CD14-positive monocyte (primary cell): ENCODE results near the gene CIITA. TPM values are rescaled to one million over a fixed set of nuclear protein-coding genes. Genes with fewer than 3 reads are reported as not detected.

Experiments used
- DNase-seq, 3 donors: peaks; one replicate each; pipeline ENCODE4 v3.0.0-alpha.2; 2011 to 2022
- H2AFZ ChIP-seq: 2 replicates; pipeline ENCODE4 v1.6.0; 2012; ENCODE audit warnings: mild to moderate bottlenecking, low read depth, low read length, inconsistent platforms; ENCODE audit not compliant: insufficient read depth, poor library complexity, severe bottlenecking
- H3K27ac ChIP-seq, 2 donors: 1 replicate in 1 of 2; 2 replicates in 1 of 2; pipeline ENCODE4 v1.5.1; 2012 to 2013; ENCODE audit warnings: low read length in 2 of 2, control low read depth in 1 of 2, inconsistent platforms in 1 of 2, low read depth in 1 of 2, mild to moderate bottlenecking in 1 of 2
- H3K27me3 ChIP-seq, 2 donors: one replicate each; pipeline versions ENCODE4 v1.6.0 to v1.6.1; 2011 to 2013; ENCODE audit warnings: low read length in 2 of 2; ENCODE audit not compliant: control insufficient read depth in 2 of 2, insufficient read depth in 2 of 2
- H3K36me3 ChIP-seq, 2 donors: replicated peaks in 1 of 2; 1 replicate in 1 of 2; 2 replicates in 1 of 2; pipeline versions ENCODE4 v1.5.1 to v1.6.1; 2012 to 2013; ENCODE audit warnings: low read length in 2 of 2, control low read depth in 1 of 2, inconsistent platforms in 1 of 2, mild to moderate bottlenecking in 1 of 2; ENCODE audit not compliant: insufficient read depth in 2 of 2, control insufficient read depth in 1 of 2
- H3K4me1 ChIP-seq, 2 donors: 1 replicate in 1 of 2; 2 replicates in 1 of 2; pipeline versions ENCODE4 v1.5.1 to v1.6.1; 2012 to 2013; ENCODE audit warnings: low read length in 2 of 2, control low read depth in 1 of 2, inconsistent platforms in 1 of 2, mild to moderate bottlenecking in 1 of 2, moderate library complexity in 1 of 2; ENCODE audit not compliant: insufficient read depth in 2 of 2, control insufficient read depth in 1 of 2
- H3K4me2 ChIP-seq: replicated peaks from 2 replicates; pipeline ENCODE3; 2012; ENCODE audit warnings: low read length, moderate library complexity, mild to moderate bottlenecking; ENCODE audit not compliant: poor library complexity, severe bottlenecking; ENCODE audit errors: extremely low read depth
- H3K4me3 ChIP-seq, 3 experiments: fragments of 200-600 bp in 1 of 3; sonication (generic) in 1 of 3; replicated peaks in 1 of 3; 1 replicate in 2 of 3; 2 replicates in 1 of 3; pipeline ENCODE4 v1.5.1; 2011 to 2013; ENCODE audit warnings: low read length in 3 of 3, mild to moderate bottlenecking in 3 of 3, control low read depth in 2 of 3, low read depth in 2 of 3, inconsistent platforms in 1 of 3, moderate library complexity in 1 of 3
- H3K79me2 ChIP-seq: 2 replicates; pipeline ENCODE4 v1.6.0; 2012; ENCODE audit warnings: mild to moderate bottlenecking, control low read depth, inconsistent platforms, low read length, moderate library complexity; ENCODE audit not compliant: insufficient read depth
- H3K9ac ChIP-seq: 2 replicates; pipeline ENCODE4 v1.6.0; 2017; ENCODE audit warnings: low read length, mild to moderate bottlenecking; ENCODE audit not compliant: insufficient read depth, poor library complexity, severe bottlenecking
- H3K9me3 ChIP-seq, 2 donors: replicated peaks in 1 of 2; 1 replicate in 1 of 2; 2 replicates in 1 of 2; pipeline versions ENCODE4 v1.5.1 to v1.6.1; 2012 to 2013; ENCODE audit warnings: low read length in 2 of 2, control low read depth in 1 of 2; ENCODE audit not compliant: control insufficient read depth in 1 of 2, insufficient read depth in 1 of 2
- H4K20me1 ChIP-seq: 2 replicates; pipeline ENCODE4 v1.6.0; 2012; ENCODE audit warnings: mild to moderate bottlenecking, low read length, control low read depth, moderate library complexity; ENCODE audit not compliant: insufficient read depth
- H3K27ac Mint-ChIP-seq, 7 donors: one replicate each; pipeline ENCODE4 v1.8.0; 2020; ENCODE audit warnings: mild to moderate bottlenecking in 7 of 7, mixed read lengths in 7 of 7, moderate library complexity in 6 of 7, inconsistent platforms in 2 of 7
- H3K27me3 Mint-ChIP-seq, 3 donors: one replicate each; pipeline ENCODE4 v1.8.0; 2021 to 2022; ENCODE audit warnings: low read depth in 3 of 3, mild to moderate bottlenecking in 3 of 3, mixed read lengths in 3 of 3, moderate library complexity in 3 of 3, inconsistent platforms in 1 of 3
- H3K36me3 Mint-ChIP-seq, 2 donors: one replicate each; pipeline ENCODE4 v1.8.0; 2020; ENCODE audit warnings: mixed read lengths in 2 of 2, inconsistent platforms in 1 of 2, mild to moderate bottlenecking in 1 of 2
- H3K4me1 Mint-ChIP-seq: one replicate; pipeline ENCODE4 v1.8.0; 2020; ENCODE audit warnings: mild to moderate bottlenecking, mixed read lengths
- H3K4me3 Mint-ChIP-seq, 2 donors: one replicate each; pipeline ENCODE4 v1.8.0; 2020; ENCODE audit warnings: mild to moderate bottlenecking in 2 of 2, mixed read lengths in 2 of 2, moderate library complexity in 1 of 2
- H3K9me3 Mint-ChIP-seq, 7 donors: one replicate each; pipeline ENCODE4 v1.8.0; 2020 to 2022; ENCODE audit warnings: mixed read lengths in 7 of 7, mild to moderate bottlenecking in 6 of 7, moderate library complexity in 6 of 7, inconsistent platforms in 2 of 7
- CTCF ChIP-seq: fragments of 200-600 bp; IDR thresholded peaks from one replicate; pipeline ENCODE4 v1.8.0; 2022; ENCODE audit warnings: antibody characterized with exemption, mild to moderate bottlenecking
- WGBS: methylation state at CpG from one replicate; pipeline ENCODE4 v1.1.5; 2013; ENCODE audit warnings: missing lambda C conversion rate; ENCODE audit not compliant: insufficient coverage; 5-methylcytosine and 5-hydroxymethylcytosine counted together
- intact Hi-C, 2 donors: fragments of 100-400 bp; cut with micrococcal nuclease; formaldehyde crosslinking; loops; one replicate each; pipeline versions ENCODE4 v1.15.0 to v1.15.1; 2023
- polyA plus RNA-seq, 3 donors: library from polyadenylated mRNA; depleted of rRNA in 1 of 3; unstranded in 2 of 3; stranded (reverse) in 1 of 3; fragments of 300-500 nt in 2 of 3; fragments of >200 nt in 1 of 3; fragmentation: Illumina TruSeq in 2 of 3; gene quantifications; 1 replicate in 2 of 3; 2 replicates in 1 of 3; pipeline ENCODE4 v1.2.3, GENCODE V29; 2012 to 2021

CIITA gene
- polyA plus RNA-seq, 3 donors, result 15.6 to 178 (median 22.1) TPM

DNA sequence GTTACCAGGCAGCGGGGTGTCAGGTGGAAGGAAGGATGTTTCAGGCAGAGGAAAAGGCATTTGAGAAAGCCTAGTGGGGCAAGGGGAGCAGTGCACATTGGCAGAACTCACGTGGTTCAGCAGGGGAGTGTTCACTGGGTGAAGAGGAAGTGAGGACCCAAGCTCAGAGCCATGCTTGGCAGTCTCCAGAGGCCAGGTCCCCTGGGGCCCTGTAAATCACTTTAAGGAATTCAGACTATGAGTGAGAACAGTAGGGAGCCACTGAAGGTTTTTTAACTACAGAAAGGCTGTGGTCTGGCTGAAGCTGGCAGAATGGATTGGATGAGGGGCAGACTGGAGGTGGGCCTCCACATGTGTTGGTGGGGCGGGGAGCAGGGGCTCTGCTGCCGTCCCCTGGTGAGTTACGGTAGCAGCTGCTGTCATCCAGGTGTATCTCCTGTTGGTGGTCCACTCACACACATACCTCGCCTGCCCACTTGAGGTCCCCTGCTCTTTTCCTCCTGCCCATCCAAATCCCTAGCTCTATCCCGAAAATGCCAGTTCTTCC lies 72.5 kb downstream of the CIITA start:
- intact Hi-C loops, result loop anchor here (10.0 kb wide), 2 partner anchors 205 to 965 kb away; partner anchors contain the start of genes GSPT1 (in 1 of the 2) and NUBP1 (in 1 of the 2)
- H3K36me3 Mint-ChIP-seq, result peaks cover 7 to 8% of the 10 kb centered on the region in 2 donors
- peak overlapping the region in 4 of 7 donors; percentile 8 to 85 (median 80) for H3K27ac Mint-ChIP-seq
- peaks cover 63% of the 10 kb centered on the region for H3K79me2 ChIP-seq
- peaks cover 28 to 33% of the 10 kb centered on the region in 2 donors for H3K4me1 ChIP-seq
- 52% methylated on average over 6 of the region's 7 CpGs for WGBS
- TF ChIP-seq CTCF, result peak; percentile 50
- no peaks in the 10 kb centered on the region for H3K36me3 ChIP-seq
- no peaks in the 10 kb centered on the region for H3K9me3 Mint-ChIP-seq
- no peak overlapping the region for H3K4me3 Mint-ChIP-seq
- H3K9ac ChIP-seq, result no peak overlapping the region
- no peaks in the 10 kb centered on the region for H3K9me3 ChIP-seq
- no peaks in the 10 kb centered on the region for H3K27me3 ChIP-seq
- no peak overlapping the region for H3K27ac ChIP-seq
- no peak overlapping the region for H3K4me2 ChIP-seq
- H2AFZ ChIP-seq, result no peak overlapping the region
- H3K27me3 Mint-ChIP-seq, result peaks cover 0 to 1% (median 1%) of the 10 kb centered on the region in 3 donors
- H3K4me3 ChIP-seq, result peak overlapping the region in 1 of 3 experiments; percentile 3
- peaks cover 42% of the 10 kb centered on the region for H3K4me1 Mint-ChIP-seq
- peak; percentile 74 to 81 (median 79) for DNase-seq
- H4K20me1 ChIP-seq, result peaks cover 85% of the 10 kb centered on the region

DNA sequence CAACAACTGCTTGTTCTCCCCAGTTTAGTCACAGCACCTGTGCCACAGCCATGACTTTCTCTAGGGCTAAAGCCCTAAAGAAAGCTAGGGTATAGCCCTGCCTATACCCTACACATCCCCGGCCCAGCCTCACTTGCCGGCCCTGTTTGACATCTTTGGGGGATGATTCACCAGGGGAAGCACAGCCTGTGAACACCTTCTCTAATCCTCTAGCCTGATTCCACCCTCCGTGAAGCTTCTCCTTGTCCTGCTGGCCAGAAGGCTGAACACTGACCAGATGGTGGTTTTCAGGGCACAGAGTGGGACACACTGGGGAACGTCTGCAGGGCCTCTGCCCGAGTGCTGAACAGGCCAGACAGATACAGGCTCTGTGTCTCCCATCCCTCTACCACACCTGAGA lies 73.4 kb downstream of the CIITA start:
- Histone ChIP-seq H3K4me2 (no peak overlapping the region), H3K79me2 (peaks cover 63% of the 10 kb centered on the region), H3K9me3 (no peaks in the 10 kb centered on the region), H4K20me1 (peaks cover 86% of the 10 kb centered on the region), H3K4me1 (peaks cover 22 to 28% of the 10 kb centered on the region in 2 donors), H3K36me3 (no peaks in the 10 kb centered on the region), H3K4me3 (no peak overlapping the region), H3K27me3 (no peaks in the 10 kb centered on the region), H3K9ac (no peak overlapping the region), H3K27ac (no peak overlapping the region), H2AFZ (no peak overlapping the region)
- TF ChIP-seq CTCF, result no peak
- Mint-ChIP-seq H3K27me3 (peaks cover 0 to 6% (median 1%) of the 10 kb centered on the region in 3 donors), H3K27ac (no peak overlapping the region), H3K9me3 (no peaks in the 10 kb centered on the region), H3K4me1 (peaks cover 39% of the 10 kb centered on the region), H3K36me3 (peaks cover 8 to 10% of the 10 kb centered on the region in 2 donors), H3K4me3 (no peak overlapping the region)
- 100% methylated on average over 1 of the region's 5 CpGs for WGBS
- DNase-seq, result no peak
- intact Hi-C loops, result no loop called here
